GM23338 (cell line): Measurements from ENCODE around the gene LRRC18. TPM values are rescaled to one million over a fixed set of nuclear protein-coding genes. Genes with fewer than 3 reads are reported as not detected.

Experiments used
- ATAC-seq: fragments of 200-7000 bp; cut with Tn5 transposase; 3 replicates; pipeline ENCODE4 v1.9.1; 2020
- DNase-seq: peaks from one replicate; pipeline ENCODE4 v3.0.0-alpha.2; 2015; ENCODE audit warnings: low spot score
- H2AFZ ChIP-seq: fragments of 200-600 bp; sonication (generic); 2 replicates; pipeline ENCODE4 v1.8.0; 2016; ENCODE audit warnings: antibody characterized with exemption, mild to moderate bottlenecking, moderate library complexity
- H3F3A ChIP-seq: fragments of 200-600 bp; sonication (generic); replicated peaks from 2 replicates; pipeline ENCODE4 v1.8.0; 2017; ENCODE audit warnings: antibody characterized with exemption, mixed run types, low read depth
- H3K27ac ChIP-seq: fragments of 200-600 bp; sonication (generic); 2 replicates; pipeline ENCODE4 v1.6.1; 2016; ENCODE audit warnings: low read depth
- H3K27me3 ChIP-seq: fragments of 200-600 bp; sonication (generic); 2 replicates; pipeline ENCODE4 v1.8.0; 2016; ENCODE audit warnings: mild to moderate bottlenecking, mixed run types, moderate library complexity; ENCODE audit not compliant: insufficient read depth
- H3K36me3 ChIP-seq: fragments of 200-600 bp; sonication (generic); 2 replicates; pipeline ENCODE4 v1.8.0; 2016; ENCODE audit warnings: mild to moderate bottlenecking; ENCODE audit not compliant: insufficient read depth
- H3K4me1 ChIP-seq: fragments of 200-600 bp; sonication (generic); 2 replicates; pipeline ENCODE4 v1.8.0; 2016; ENCODE audit warnings: mild to moderate bottlenecking, moderate library complexity; ENCODE audit not compliant: insufficient read depth
- H3K4me2 ChIP-seq: fragments of 200-600 bp; sonication (generic); 2 replicates; pipeline ENCODE4 v1.7.1; 2017; ENCODE audit warnings: mixed run types
- H3K4me3 ChIP-seq: fragments of 200-600 bp; sonication (generic); 2 replicates; pipeline ENCODE4 v1.6.1; 2016; ENCODE audit warnings: mixed run types
- H3K79me2 ChIP-seq: fragments of 200-600 bp; sonication (generic); replicated peaks from 2 replicates; pipeline ENCODE4 v1.8.0; 2017; ENCODE audit warnings: mild to moderate bottlenecking; ENCODE audit not compliant: insufficient read depth
- H3K9me2 ChIP-seq: fragments of 200-600 bp; sonication (generic); 2 replicates; pipeline ENCODE4 v1.8.0; 2017; ENCODE audit not compliant: insufficient read depth
- H4K20me1 ChIP-seq: fragments of 200-600 bp; sonication (generic); replicated peaks from 2 replicates; pipeline ENCODE4 v1.8.0; 2017; ENCODE audit warnings: mild to moderate bottlenecking; ENCODE audit not compliant: insufficient read depth
- H3K27ac Mint-ChIP-seq: 2 replicates; pipeline ENCODE4 v1.8.0; 2020; ENCODE audit warnings: inconsistent platforms, mild to moderate bottlenecking, moderate library complexity, mixed read lengths
- H3K27me3 Mint-ChIP-seq: 3 replicates; pipeline ENCODE4 v1.8.0; 2022; ENCODE audit warnings: low read depth, mild to moderate bottlenecking, moderate library complexity, mixed read lengths, inconsistent platforms; ENCODE audit not compliant: insufficient read depth, poor library complexity
- H3K36me3 Mint-ChIP-seq: 3 replicates; pipeline ENCODE4 v1.8.0; 2021; ENCODE audit warnings: low read depth, mild to moderate bottlenecking, inconsistent platforms, moderate library complexity, mixed read lengths
- H3K4me1 Mint-ChIP-seq: 3 replicates; pipeline ENCODE4 v1.8.0; 2020; ENCODE audit warnings: mild to moderate bottlenecking, inconsistent platforms, mixed read lengths
- H3K4me3 Mint-ChIP-seq: 3 replicates; pipeline ENCODE4 v1.8.0; 2021; ENCODE audit warnings: moderate library complexity, mild to moderate bottlenecking, inconsistent platforms, mixed read lengths
- H3K9me3 Mint-ChIP-seq: 3 replicates; pipeline ENCODE4 v1.8.0; 2020; ENCODE audit warnings: moderate library complexity, mild to moderate bottlenecking, inconsistent platforms, mixed read lengths
- CREB1 ChIP-seq: fragments of 250-450 bp; sonication (Bioruptor Pico); IDR thresholded peaks from 2 replicates; pipeline ENCODE4 v1.5.0; 2020; ENCODE audit warnings: low read depth, mild to moderate bottlenecking, moderate library complexity
- CTCF ChIP-seq, 2 experiments: fragments of 200-600 bp in 1 of 2; sonication (generic) in 1 of 2; conservative IDR thresholded peaks; 2 replicates each; pipeline versions ENCODE4 v1.5.1 to v1.6.1; 2016 to 2017; ENCODE audit warnings: antibody characterized with exemption in 2 of 2, low read depth in 2 of 2, mild to moderate bottlenecking in 2 of 2, moderate library complexity in 1 of 2
- ETS1 ChIP-seq: IDR thresholded peaks from 2 replicates; pipeline ENCODE4 v1.6.1; 2016; ENCODE audit warnings: antibody characterized with exemption
- EZH2 ChIP-seq: fragments of 200-600 bp; sonication (generic); IDR thresholded peaks from one replicate; pipeline ENCODE4 v1.8.0; 2017; ENCODE audit warnings: antibody characterized with exemption, mild to moderate bottlenecking, low read depth; ENCODE audit not compliant: unreplicated experiment
- EZH2phosphoT487 ChIP-seq: fragments of 200-600 bp; sonication (generic); IDR thresholded peaks from one replicate; pipeline ENCODE4 v1.8.1; 2018; ENCODE audit warnings: antibody characterized with exemption; ENCODE audit not compliant: unreplicated experiment
- JUNB ChIP-seq: IDR thresholded peaks from one replicate; pipeline ENCODE4 v1.6.1; 2016; ENCODE audit warnings: antibody characterized with exemption; ENCODE audit not compliant: unreplicated experiment
- NANOG ChIP-seq: IDR thresholded peaks from 2 replicates; pipeline ENCODE4 v1.6.1; 2016; ENCODE audit warnings: antibody characterized with exemption, borderline replicate concordance
- POLR2AphosphoS5 ChIP-seq: IDR thresholded peaks from 2 replicates; pipeline ENCODE4 v1.6.1; 2016; ENCODE audit warnings: antibody characterized with exemption, low read depth
- REST ChIP-seq: IDR thresholded peaks from one replicate; pipeline ENCODE4 v1.6.1; 2018; ENCODE audit warnings: antibody characterized with exemption; ENCODE audit not compliant: unreplicated experiment
- STAT1 ChIP-seq: IDR thresholded peaks from one replicate; pipeline ENCODE4 v1.6.1; 2016; ENCODE audit warnings: antibody characterized with exemption; ENCODE audit not compliant: unreplicated experiment
- ZNF114 ChIP-seq: fragments of 250-450 bp; sonication (Bioruptor Pico); IDR thresholded peaks from 2 replicates; pipeline ENCODE4 v1.5.0; 2020; ENCODE audit warnings: mild to moderate bottlenecking, moderate library complexity
- ZNF331 ChIP-seq: fragments of 250-450 bp; sonication (Bioruptor Pico); IDR thresholded peaks from 2 replicates; pipeline ENCODE4 v1.5.0; 2020; ENCODE audit warnings: low read depth, mild to moderate bottlenecking, moderate library complexity
- ZNF462 ChIP-seq: fragments of 250-450 bp; sonication (Bioruptor Pico); IDR thresholded peaks from 2 replicates; pipeline ENCODE4 v1.5.0; 2020; ENCODE audit warnings: mild to moderate bottlenecking, moderate library complexity
- polyA plus RNA-seq: library from polyadenylated mRNA; unstranded; fragments of >200 nt; fragmentation: Nextera tagmentation; extraction: Ambion mirVana; gene quantifications from 2 replicates; pipeline ENCODE4 v1.2.1, GENCODE V29; 2016
- total RNA-seq: library from RNA; depleted of rRNA; stranded (reverse); fragments of >200 nt; shearing (Covaris generic); gene quantifications from 2 replicates; pipeline ENCODE4 v1.2.3, GENCODE V29; 2014

The LRRC18 gene
- total and polyA plus RNA-seq, 2 experiments from 2014 or later: not detected

- Histone ChIP-seq H2AFZ (no peak overlapping the region), H4K20me1 (no peaks in the 10 kb centered on the region), H3K36me3 (no peaks in the 10 kb centered on the region), H3K4me1 (no peaks in the 10 kb centered on the region), H3K4me3 (no peak overlapping the region), H3K4me2 (no peak overlapping the region), H3K27ac (no peak overlapping the region), H3K9me2 (no peaks in the 10 kb centered on the region), H3K79me2 (no peaks in the 10 kb centered on the region), H3K27me3 (no peaks in the 10 kb centered on the region), H3F3A (no peaks in the 10 kb centered on the region)
- no peak for ATAC-seq
- TF ChIP-seq NANOG (no peak), STAT1 (no peak), EZH2 (no peak), ZNF331 (CRISPR knock-in tag) (no peak), CREB1 (CRISPR knock-in tag) (no peak), JUNB (no peak), POLR2AphosphoS5 (no peak), ZNF462 (no peak), ETS1 (no peak), CTCF (conservative IDR thresholded peaks at IDR 0.05; ENCODE audit: low read depth in 2 of 2) (no peak), REST (no peak), ZNF114 (CRISPR knock-in tag) (no peak), EZH2phosphoT487 (no peak)
- DNase-seq: no peak
- H3K27ac Mint-ChIP-seq: no peak overlapping the region
- H3K27me3 Mint-ChIP-seq: peaks cover 5% of the 10 kb centered on the region
- H3K4me3 Mint-ChIP-seq: no peak overlapping the region
- H3K9me3 Mint-ChIP-seq: no peaks in the 10 kb centered on the region; the same call in 2 of the 3 replicates
- peaks cover 5% of the 10 kb centered on the region; the same call in 2 of the 3 replicates for H3K4me1 Mint-ChIP-seq
- H3K36me3 Mint-ChIP-seq: no peaks in the 10 kb centered on the region
These were observed 1.3 kb upstream of the LRRC18 start for GRCh38 chr10:48940958-48941357.
